Measurements from ENCODE around the gene MALT1. TPM values are rescaled to one million over a fixed set of nuclear protein-coding genes. Genes with fewer than 3 reads are reported as not detected.

The MALT1 gene
- total and polyA plus RNA-seq, 9 of the 15 experiments (the other 6 are each of a cell fraction or from before 2014, with no cell fraction given), result 0.14 to 1.6 (median 0.32) TPM

DNA sequence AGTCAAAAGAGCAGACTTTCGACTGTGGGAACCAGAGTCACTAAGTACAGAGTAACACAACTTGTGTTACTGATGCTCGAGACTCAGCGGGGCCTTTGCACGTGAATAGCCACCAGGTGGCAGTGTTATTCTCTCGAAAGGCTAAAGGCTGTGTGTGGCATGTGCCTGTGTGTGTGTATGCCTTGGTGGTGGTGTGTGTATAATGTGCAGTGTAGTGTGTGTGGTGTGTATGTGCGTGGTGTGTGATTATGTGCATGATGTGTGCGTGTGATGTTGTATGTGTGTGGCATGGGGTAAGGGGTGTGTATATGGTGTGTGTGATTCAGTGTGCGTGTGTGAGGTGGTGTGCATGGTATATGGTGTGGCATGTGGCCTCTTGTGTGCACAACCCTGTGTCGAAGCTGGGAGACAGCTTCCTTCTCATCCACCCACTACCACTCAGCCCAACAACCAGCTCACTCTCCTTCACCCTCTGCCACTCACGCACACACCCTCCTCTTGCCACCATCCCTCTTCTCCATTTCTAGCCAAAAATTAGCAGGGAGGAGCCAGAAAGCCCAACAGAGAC is 110.4 kb downstream of the MALT1 start (continued):
- no peak for TF ChIP-seq SMAD1 (IDR thresholded peaks at IDR 0.05; ENCODE audit: low read depth, low read length, partially characterized antibody)
- no peak for TF ChIP-seq ZNF445 (CRISPR knock-in tag; IDR thresholded peaks at IDR 0.05; ENCODE audit: low read depth)
- TF ChIP-seq NBN (IDR thresholded peaks at IDR 0.05; ENCODE audit: low read depth), result no peak
- TF ChIP-seq ZC3H11A (IDR thresholded peaks at IDR 0.05; ENCODE audit: low read depth, low read length), result no peak

- no peak for FAIRE-seq
- Histone ChIP-seq H3K36me3 (ENCODE audit: control insufficient read depth, insufficient read depth, low read length) (no peaks in the 10 kb centered on the region), H3K9me1 (ENCODE audit: control insufficient read depth, insufficient read depth, low read length) (no peaks in the 10 kb centered on the region), H3K4me1 (replicated peaks in 1 of 2; ENCODE audit: control insufficient read depth in 2 of 2, insufficient read depth in 2 of 2, low read length in 2 of 2) (no peaks in the 10 kb centered on the region), H3K27me3 (ENCODE audit: control insufficient read depth in 2 of 2, insufficient read depth in 2 of 2, low read length in 2 of 2) (no peaks in the 10 kb centered on the region; a peak in 2 of 5 replicates), H3K4me3 (no peak overlapping the region), H3K4me2 (ENCODE audit: insufficient read depth, low read length) (no peak overlapping the region), H3K9me3 (replicated peaks; ENCODE audit: control insufficient read depth, insufficient read depth, low read depth, low read length) (no peaks in the 10 kb centered on the region), H3K79me2 (ENCODE audit: control insufficient read depth, insufficient read depth, low read length) (no peaks in the 10 kb centered on the region), H3K9ac (ENCODE audit: insufficient read depth in 1 of 2, low read depth in 2 of 2, low read length in 2 of 2) (no peak overlapping the region), H4K20me1 (replicated peaks; ENCODE audit: control insufficient read depth, insufficient read depth, low read length) (no peaks in the 10 kb centered on the region), H2AFZ (ENCODE audit: low read depth, low read length) (no peak overlapping the region), H3K27ac (ENCODE audit: extremely low read depth, low read depth, low read length) (no peak overlapping the region)
- DNase-seq (ENCODE audit: extremely low read depth in 1 of 4, low spot score in 3 of 4), result no peak
- intact Hi-C loops (cut with micrococcal nuclease), result no loop called here
- CTCF ChIA-PET (ENCODE audit: low intra/inter-chr PET ratio), result no interaction called here
- TF ChIP-seq NRF1 (conservative IDR thresholded peaks at IDR 0.05 in 1 of 2, IDR thresholded peaks at IDR 0.05 in 1 of 2), result peak; percentile 26 to 44; a peak in 2 of 4 replicates
- no peak for TF ChIP-seq TAF7 (tag; IDR thresholded peaks at IDR 0.05)
- TF ChIP-seq PURB (CRISPR knock-in tag; IDR thresholded peaks at IDR 0.05; ENCODE audit: low read depth), result no peak
- no peak for TF ChIP-seq ZSCAN32 (CRISPR knock-in tag; IDR thresholded peaks at IDR 0.05)
- no peak for TF ChIP-seq ATF7 (IDR thresholded peaks at IDR 0.05)
- TF ChIP-seq PYGO2 (tag; IDR thresholded peaks at IDR 0.05), result no peak
- TF ChIP-seq, protein P1, sequence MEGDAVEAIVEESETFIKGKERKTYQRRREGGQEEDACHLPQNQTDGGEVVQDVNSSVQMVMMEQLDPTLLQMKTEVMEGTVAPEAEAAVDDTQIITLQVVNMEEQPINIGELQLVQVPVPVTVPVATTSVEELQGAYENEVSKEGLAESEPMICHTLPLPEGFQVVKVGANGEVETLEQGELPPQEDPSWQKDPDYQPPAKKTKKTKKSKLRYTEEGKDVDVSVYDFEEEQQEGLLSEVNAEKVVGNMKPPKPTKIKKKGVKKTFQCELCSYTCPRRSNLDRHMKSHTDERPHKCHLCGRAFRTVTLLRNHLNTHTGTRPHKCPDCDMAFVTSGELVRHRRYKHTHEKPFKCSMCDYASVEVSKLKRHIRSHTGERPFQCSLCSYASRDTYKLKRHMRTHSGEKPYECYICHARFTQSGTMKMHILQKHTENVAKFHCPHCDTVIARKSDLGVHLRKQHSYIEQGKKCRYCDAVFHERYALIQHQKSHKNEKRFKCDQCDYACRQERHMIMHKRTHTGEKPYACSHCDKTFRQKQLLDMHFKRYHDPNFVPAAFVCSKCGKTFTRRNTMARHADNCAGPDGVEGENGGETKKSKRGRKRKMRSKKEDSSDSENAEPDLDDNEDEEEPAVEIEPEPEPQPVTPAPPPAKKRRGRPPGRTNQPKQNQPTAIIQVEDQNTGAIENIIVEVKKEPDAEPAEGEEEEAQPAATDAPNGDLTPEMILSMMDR (IDR thresholded peaks at IDR 0.05 in 2 of 3, conservative IDR thresholded peaks at IDR 0.05 in 1 of 3; ENCODE audit: insufficient read depth in 2 of 3, low read depth in 1 of 3, low read length in 3 of 3), result no peak
- POLR2A ChIA-PET, result no interaction called here
- ATAC-seq, result no peak
- WGBS (ENCODE audit: insufficient coverage, low coverage, missing lambda C conversion rate), result 1% methylated on average over 10 of the region's 15 CpGs
- no TSS peak for BruUV-seq (replicated peaks)
- in situ Hi-C loops (cut with MboI), result no loop called here
These were observed 113.4 kb downstream of the MALT1 start for GRCh38 chr18:58784601-58785137.

All from K562 (cell line).